ENCODE results near the gene HSPA6. TPM values are rescaled to one million over a fixed set of nuclear protein-coding genes. Genes with fewer than 3 reads are reported as not detected.

The HSPA6 gene
- total and polyA plus RNA-seq, 2 donors (not counting 1 experiment from before 2014, with no cell fraction given), result 8.5 to 11.2 TPM

DNA sequence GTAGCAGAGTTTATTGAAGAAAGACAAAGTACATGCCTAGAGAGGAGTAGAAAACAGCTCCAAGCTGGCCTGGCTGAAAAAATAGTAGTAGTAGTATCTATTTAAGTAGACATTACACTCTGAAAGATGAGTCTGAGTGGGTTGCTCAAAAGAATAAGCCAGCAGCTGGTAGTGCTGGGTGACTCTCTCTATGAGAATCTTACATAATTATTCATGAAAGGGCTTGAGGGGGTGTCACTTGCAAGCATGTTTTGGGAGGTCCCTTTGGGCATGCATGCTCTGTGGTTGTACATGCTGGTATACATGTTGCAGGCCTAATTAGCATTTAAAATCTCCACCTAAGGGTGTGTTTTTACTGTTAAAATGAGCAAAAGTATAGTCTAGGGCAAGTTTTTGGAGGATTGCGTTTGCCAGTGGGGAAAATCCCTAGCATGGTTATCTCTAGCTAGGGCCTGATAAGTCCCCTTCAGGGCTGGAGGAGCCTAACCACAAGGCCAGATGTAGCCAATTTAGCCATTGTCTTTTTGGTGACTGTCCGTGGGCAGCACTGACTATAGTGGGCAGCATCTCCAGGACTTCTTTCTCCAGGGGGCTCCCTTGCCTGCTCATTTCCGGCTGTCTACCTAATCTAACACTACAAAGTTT, 30.1 kb upstream of the HSPA6 start:
- H3K9me3 ChIP-seq (ENCODE audit: control extremely low read depth in 1 of 3, control insufficient read depth in 2 of 3, insufficient read depth in 1 of 3, low read length in 2 of 3), result no peaks in the 10 kb centered on the region
- TF ChIP-seq, protein P1, sequence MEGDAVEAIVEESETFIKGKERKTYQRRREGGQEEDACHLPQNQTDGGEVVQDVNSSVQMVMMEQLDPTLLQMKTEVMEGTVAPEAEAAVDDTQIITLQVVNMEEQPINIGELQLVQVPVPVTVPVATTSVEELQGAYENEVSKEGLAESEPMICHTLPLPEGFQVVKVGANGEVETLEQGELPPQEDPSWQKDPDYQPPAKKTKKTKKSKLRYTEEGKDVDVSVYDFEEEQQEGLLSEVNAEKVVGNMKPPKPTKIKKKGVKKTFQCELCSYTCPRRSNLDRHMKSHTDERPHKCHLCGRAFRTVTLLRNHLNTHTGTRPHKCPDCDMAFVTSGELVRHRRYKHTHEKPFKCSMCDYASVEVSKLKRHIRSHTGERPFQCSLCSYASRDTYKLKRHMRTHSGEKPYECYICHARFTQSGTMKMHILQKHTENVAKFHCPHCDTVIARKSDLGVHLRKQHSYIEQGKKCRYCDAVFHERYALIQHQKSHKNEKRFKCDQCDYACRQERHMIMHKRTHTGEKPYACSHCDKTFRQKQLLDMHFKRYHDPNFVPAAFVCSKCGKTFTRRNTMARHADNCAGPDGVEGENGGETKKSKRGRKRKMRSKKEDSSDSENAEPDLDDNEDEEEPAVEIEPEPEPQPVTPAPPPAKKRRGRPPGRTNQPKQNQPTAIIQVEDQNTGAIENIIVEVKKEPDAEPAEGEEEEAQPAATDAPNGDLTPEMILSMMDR (IDR thresholded peaks at IDR 0.05), result no peak
- TF ChIP-seq EZH2 (IDR thresholded peaks at IDR 0.05; ENCODE audit: borderline replicate concordance, insufficient read depth, low read depth, low read length, poor library complexity, severe bottlenecking), result no peak
- peaks cover 0 to 36% (median 22%) of the 10 kb centered on the region in 4 experiments for H3K27me3 ChIP-seq (replicated peaks in 1 of 4; ENCODE audit: control extremely low read depth in 1 of 4, control insufficient read depth in 3 of 4, insufficient read depth in 4 of 4, low read length in 3 of 4)
- ChIA-PET CTCF (interaction anchor here (0.6 to 1.7 kb wide), 3 partner anchors 9 to 247 kb away, joined by 3 to 10 read pairs (median 6); no protein-coding TSS in a partner anchor), POLR2A (no interaction called here)
- no peak overlapping the region for H3K9ac ChIP-seq (ENCODE audit: low read length)
- H3K4me3 ChIP-seq (ENCODE audit: control extremely low read depth in 1 of 5, extremely low read depth in 1 of 5, insufficient read depth in 1 of 5, low read depth in 2 of 5, low read length in 4 of 5), result no peak overlapping the region
- 83% methylated on average over 2 of the region's 3 CpGs for WGBS (ENCODE audit: insufficient coverage)
- no peaks in the 10 kb centered on the region for H4K20me1 ChIP-seq (ENCODE audit: control insufficient read depth, insufficient read depth, low read length, poor library complexity, severe bottlenecking)
- no peaks in the 10 kb centered on the region for H3K36me3 ChIP-seq (replicated peaks in 1 of 2; ENCODE audit: control extremely low read depth in 1 of 2, control insufficient read depth in 1 of 2, extremely low read depth in 1 of 2, insufficient read depth in 2 of 2, low read length in 1 of 2)
- Mint-ChIP-seq H3K27ac (no peak overlapping the region), H3K9me3 (ENCODE audit: insufficient read depth) (no peaks in the 10 kb centered on the region), H3K4me3 (no peak overlapping the region), H3K27me3 (peaks cover 50% of the 10 kb centered on the region), H3K4me1 (peaks cover 3% of the 10 kb centered on the region)
- H3K79me2 ChIP-seq (ENCODE audit: control insufficient read depth, insufficient read depth, low read length), result no peaks in the 10 kb centered on the region
- no peak overlapping the region for H2AFZ ChIP-seq (ENCODE audit: insufficient read depth, low read depth, low read length, poor library complexity, severe bottlenecking)
- no peak for DNase-seq
- H3K27ac ChIP-seq (ENCODE audit: low read length in 2 of 2), result no peak overlapping the region
- no peak overlapping the region for H3K4me2 ChIP-seq (replicated peaks; ENCODE audit: low read depth, low read length, poor library complexity, severe bottlenecking)
- intact Hi-C loops (cut with micrococcal nuclease), result no loop called here
- no peak for ATAC-seq (ENCODE audit: low read depth)
- H3K4me1 ChIP-seq (ENCODE audit: control insufficient read depth in 2 of 2, insufficient read depth in 2 of 2, low read length in 2 of 2), result peaks cover 0 to 3% of the 10 kb centered on the region in 2 donors

DNA sequence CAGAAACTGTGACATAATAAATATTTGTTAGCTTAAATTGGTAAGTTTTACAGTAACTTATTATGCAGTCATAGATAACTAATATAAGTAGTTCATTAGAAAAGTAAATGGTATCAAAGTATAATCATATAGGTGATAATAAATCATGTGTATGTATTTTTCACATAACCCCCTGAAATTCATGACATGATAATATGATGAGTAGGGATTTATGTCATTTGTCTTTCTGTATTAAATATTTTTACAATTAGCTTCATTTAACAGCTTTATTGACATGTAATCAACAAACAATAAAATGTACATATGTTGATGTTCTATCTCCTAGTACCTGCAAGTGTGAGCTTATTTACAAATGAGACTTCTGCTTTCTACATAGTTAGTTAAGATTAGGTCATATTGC, 28.9 kb upstream of the HSPA6 start:
- CTCF ChIA-PET, result interaction anchor here (0.8 to 1.7 kb wide), 4 partner anchors 10 to 246 kb away, joined by 3 to 10 read pairs (median 4); no protein-coding TSS in a partner anchor
- Histone ChIP-seq H2AFZ (ENCODE audit: insufficient read depth, low read depth, low read length, poor library complexity, severe bottlenecking) (no peak overlapping the region), H3K27me3 (replicated peaks in 1 of 4; ENCODE audit: control extremely low read depth in 1 of 4, control insufficient read depth in 3 of 4, insufficient read depth in 4 of 4, low read length in 3 of 4) (peaks cover 0 to 32% (median 17%) of the 10 kb centered on the region in 4 experiments), H4K20me1 (ENCODE audit: control insufficient read depth, insufficient read depth, low read length, poor library complexity, severe bottlenecking) (no peaks in the 10 kb centered on the region), H3K9ac (ENCODE audit: low read length) (no peak overlapping the region), H3K4me3 (ENCODE audit: control extremely low read depth in 1 of 5, extremely low read depth in 1 of 5, insufficient read depth in 1 of 5, low read depth in 2 of 5, low read length in 4 of 5) (no peak overlapping the region), H3K4me2 (replicated peaks; ENCODE audit: low read depth, low read length, poor library complexity, severe bottlenecking) (no peak overlapping the region), H3K4me1 (ENCODE audit: control insufficient read depth in 2 of 2, insufficient read depth in 2 of 2, low read length in 2 of 2) (peaks cover 6 to 8% of the 10 kb centered on the region in 2 donors), H3K36me3 (replicated peaks in 1 of 2; ENCODE audit: control extremely low read depth in 1 of 2, control insufficient read depth in 1 of 2, extremely low read depth in 1 of 2, insufficient read depth in 2 of 2, low read length in 1 of 2) (no peaks in the 10 kb centered on the region), H3K79me2 (ENCODE audit: control insufficient read depth, insufficient read depth, low read length) (no peaks in the 10 kb centered on the region), H3K9me3 (ENCODE audit: control extremely low read depth in 1 of 3, control insufficient read depth in 2 of 3, insufficient read depth in 1 of 3, low read length in 2 of 3) (no peaks in the 10 kb centered on the region), H3K27ac (ENCODE audit: low read length in 2 of 2) (no peak overlapping the region)
- H3K4me3 Mint-ChIP-seq, result no peak overlapping the region
- H3K27me3 Mint-ChIP-seq, result peaks cover 45% of the 10 kb centered on the region
- no peaks in the 10 kb centered on the region for H3K9me3 Mint-ChIP-seq (ENCODE audit: insufficient read depth)
- TF ChIP-seq, protein P1 (IDR thresholded peaks at IDR 0.05), result no peak
- no peak for TF ChIP-seq EZH2 (IDR thresholded peaks at IDR 0.05; ENCODE audit: borderline replicate concordance, insufficient read depth, low read depth, low read length, poor library complexity, severe bottlenecking)
- DNase-seq (no peak), ATAC-seq (ENCODE audit: low read depth) (no peak)
- intact Hi-C loops (cut with micrococcal nuclease), result no loop called here
- POLR2A ChIA-PET, result no interaction called here
- H3K4me1 Mint-ChIP-seq, result peaks cover 10% of the 10 kb centered on the region
- H3K27ac Mint-ChIP-seq, result no peak overlapping the region
